ENCODE results near the gene ABT1. TPM values are rescaled to one million over a fixed set of nuclear protein-coding genes. Genes with fewer than 3 reads are reported as not detected.

ABT1 gene
- total RNA-seq, 4 donors from 2014 or later: 11.0 to 22.1 (median 13.5) TPM

GRCh38 chr6:26576929-26577719 lies 19.6 kb upstream of the ABT1 start:
- ATAC-seq (ENCODE audit: low FRiP score) (no peak), DNase-seq (ENCODE audit: low spot score) (no peak)
- no peak for TF ChIP-seq CTCF (IDR thresholded peaks at IDR 0.05)

- DNase-seq (ENCODE audit: low spot score) (no peak), ATAC-seq (ENCODE audit: low FRiP score) (no peak)
- no peak for TF ChIP-seq CTCF (IDR thresholded peaks at IDR 0.05)
Observed at GRCh38 chr6:26577720-26578072, 19.1 kb upstream of the ABT1 start.

GRCh38 chr6:26578279-26578678 lies 18.5 kb upstream of the ABT1 start:
- ATAC-seq (ENCODE audit: low FRiP score) (no peak), DNase-seq (ENCODE audit: low spot score) (no peak)
- no peak for TF ChIP-seq CTCF (IDR thresholded peaks at IDR 0.05)

GRCh38 chr6:26578741-26579140 lies 18.0 kb upstream of the ABT1 start:
- TF ChIP-seq CTCF (IDR thresholded peaks at IDR 0.05): no peak
- ATAC-seq (ENCODE audit: low FRiP score): no peak
- no peak for DNase-seq (ENCODE audit: low spot score)

GRCh38 chr6:26581164-26581915 lies 15.4 kb upstream of the ABT1 start:
- no peak for ATAC-seq (ENCODE audit: low FRiP score)
- DNase-seq (ENCODE audit: low spot score): no peak
- TF ChIP-seq CTCF (IDR thresholded peaks at IDR 0.05): no peak

- no peak for TF ChIP-seq CTCF (IDR thresholded peaks at IDR 0.05)
Observed at GRCh38 chr6:26588965-26589364, 7.8 kb upstream of the ABT1 start.

GRCh38 chr6:26592649-26593048 lies 4.1 kb upstream of the ABT1 start:
- DNase-seq (ENCODE audit: low spot score): no peak
- no peak for ATAC-seq (ENCODE audit: low FRiP score)
- no peak for TF ChIP-seq CTCF (IDR thresholded peaks at IDR 0.05)

More at GRCh38 chr6:26588965-26589364, 7.8 kb upstream of the ABT1 start:
- DNase-seq (ENCODE audit: low spot score) (no peak), ATAC-seq (ENCODE audit: low FRiP score) (no peak)
